ENCODE data around the gene GXYLT2.

The GXYLT2 gene

GRCh38 chr3:73021301-73021835 lies 133.5 kb downstream of the GXYLT2 start:
- DNase-seq = no peak

- no peak for DNase-seq
These were observed 137.0 kb downstream of the GXYLT2 start for GRCh38 chr3:73024836-73025235.

DNA sequence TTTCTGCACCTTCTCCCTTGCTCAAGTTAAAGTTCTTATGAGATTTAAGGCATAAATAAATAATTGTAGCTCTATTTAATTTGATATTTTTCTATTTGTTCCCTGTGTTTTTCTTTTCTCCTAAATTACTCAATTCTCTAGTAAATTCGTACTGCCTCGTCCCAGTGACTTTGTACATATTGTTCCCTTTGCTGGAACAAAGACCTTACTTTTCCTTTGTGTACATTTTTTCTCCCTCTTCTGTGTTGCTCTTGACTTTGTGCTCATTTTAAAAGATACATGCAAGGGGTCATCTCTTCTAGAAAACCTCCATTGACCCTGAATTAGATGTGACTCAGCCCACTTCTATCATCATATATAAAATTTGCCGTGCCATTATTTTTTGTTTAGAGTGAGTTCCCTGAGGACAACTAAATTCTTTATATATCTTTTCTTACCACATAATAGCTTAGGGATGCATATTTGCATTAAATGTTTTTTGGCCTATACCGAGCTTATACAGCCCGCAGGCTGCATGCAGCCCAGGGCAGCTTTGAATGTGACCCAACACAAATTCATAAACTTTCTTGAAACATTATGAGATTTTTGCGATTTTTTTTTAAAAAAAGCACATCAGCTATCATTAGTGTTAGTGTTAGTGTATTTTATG lies 138.4 kb downstream of the GXYLT2 start:
- DNase-seq = no peak

Data from EL (cell line).